Activated naive CD8-positive, alpha-beta T cell treated with anti-CD3 and anti-CD28 coated beads for 36 hours (primary cell): Measurements from ENCODE around the gene ALPI. TPM values are rescaled to one million over a fixed set of nuclear protein-coding genes. Genes with fewer than 3 reads are reported as not detected.

Experiments
- DNase-seq: peaks from one replicate; pipeline ENCODE4 v3.0.0; 2021
- H3K27ac Mint-ChIP-seq: one replicate; pipeline ENCODE4 v1.8.0; 2022; ENCODE audit warnings: mild to moderate bottlenecking, moderate library complexity, mixed read lengths
- H3K27me3 Mint-ChIP-seq: one replicate; pipeline ENCODE4 v1.8.0; 2022; ENCODE audit warnings: mild to moderate bottlenecking, mixed read lengths
- H3K36me3 Mint-ChIP-seq: one replicate; pipeline ENCODE4 v1.8.0; 2021; ENCODE audit warnings: mild to moderate bottlenecking, mixed read lengths
- H3K4me1 Mint-ChIP-seq: one replicate; pipeline ENCODE4 v1.8.0; 2021; ENCODE audit warnings: mixed read lengths
- H3K4me3 Mint-ChIP-seq: one replicate; pipeline ENCODE4 v1.8.0; 2022; ENCODE audit warnings: mild to moderate bottlenecking, moderate library complexity, mixed read lengths
- H3K9me3 Mint-ChIP-seq: one replicate; pipeline ENCODE4 v1.8.0; 2022; ENCODE audit warnings: mixed read lengths
- total RNA-seq, 2 experiments: library from RNA; stranded (reverse); gene quantifications; one replicate each; pipeline ENCODE4 v1.2.3, GENCODE V29; 2021

ALPI gene
- total RNA-seq, 2 experiments from 2014 or later: not detected

DNA sequence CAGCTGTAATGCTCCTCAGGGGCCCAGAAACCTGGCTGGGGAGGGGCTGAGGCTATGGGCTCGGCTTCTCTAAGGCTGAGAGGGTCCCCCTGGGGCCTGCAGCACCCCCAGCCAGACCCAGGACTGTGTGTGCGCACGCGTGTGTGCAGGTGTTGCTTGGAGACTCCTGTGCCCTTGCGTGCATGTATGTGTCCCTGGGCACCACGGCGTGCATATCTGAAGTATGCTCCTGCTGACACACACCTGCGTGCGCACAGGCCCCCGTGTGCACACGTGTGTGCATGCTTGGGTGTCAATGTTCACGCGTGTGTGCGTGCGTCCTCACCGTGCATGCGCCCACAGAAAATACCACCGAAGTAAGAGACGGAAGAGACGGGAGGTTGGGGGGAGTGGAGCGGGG is 46.6 kb downstream of the ALPI start:
- H3K36me3 Mint-ChIP-seq: no peaks in the 10 kb centered on the region
- H3K27me3 Mint-ChIP-seq: peaks cover 49% of the 10 kb centered on the region
- no peak for DNase-seq
- peak overlapping the region; percentile 81 for H3K27ac Mint-ChIP-seq
- H3K4me3 Mint-ChIP-seq: peak overlapping the region; percentile 81
- H3K9me3 Mint-ChIP-seq: no peaks in the 10 kb centered on the region
- peaks cover 7% of the 10 kb centered on the region for H3K4me1 Mint-ChIP-seq

DNA sequence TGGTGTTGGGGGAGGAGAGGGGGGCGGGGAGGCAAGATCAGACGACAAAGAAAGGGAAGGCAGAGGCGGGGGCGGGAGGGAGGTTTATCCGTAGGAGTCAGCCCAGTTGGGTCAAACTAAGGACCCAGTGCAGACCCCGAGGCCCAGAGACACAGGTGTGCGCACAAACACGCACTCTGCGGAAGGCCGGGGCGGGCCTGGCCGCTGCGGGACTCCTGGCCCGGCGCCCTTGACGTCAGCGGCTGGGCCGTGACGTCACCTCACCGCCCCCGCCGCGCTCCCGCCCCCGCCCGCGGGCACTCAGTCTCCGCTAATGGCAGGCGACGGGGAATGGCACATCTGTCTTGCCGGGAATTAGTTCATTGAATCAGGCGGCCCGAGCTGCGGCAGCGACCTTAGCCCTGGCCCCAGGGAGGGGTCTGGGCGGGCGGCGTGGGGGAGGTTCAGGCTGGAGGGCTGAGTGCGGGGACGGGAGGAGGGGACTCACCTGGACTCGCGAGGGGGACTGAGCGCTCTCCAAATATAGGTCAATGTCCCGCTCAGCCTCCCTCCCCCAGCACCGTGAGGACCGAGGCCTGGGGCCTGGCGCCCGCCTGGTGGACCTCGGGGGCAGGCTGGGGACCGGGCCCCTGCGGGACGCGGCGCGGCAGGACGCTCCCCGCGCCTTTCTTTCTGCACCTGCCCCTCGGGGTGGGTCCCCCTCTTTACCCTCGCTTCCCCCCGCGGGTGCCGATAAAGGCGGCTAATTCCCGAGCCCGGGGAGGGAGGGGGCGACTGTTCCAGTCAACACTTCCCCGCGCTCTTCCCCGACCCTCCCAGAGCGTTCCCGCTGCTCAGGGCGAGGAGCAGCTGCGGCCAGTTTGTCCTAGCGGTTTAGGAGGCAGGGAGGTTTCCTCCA is 47.2 kb downstream of the ALPI start:
- peak; percentile 64 for DNase-seq
- H3K36me3 Mint-ChIP-seq: no peaks in the 10 kb centered on the region
- peaks cover 49% of the 10 kb centered on the region for H3K27me3 Mint-ChIP-seq
- peak overlapping the region; percentile 30 for H3K4me3 Mint-ChIP-seq
- peaks cover 7% of the 10 kb centered on the region for H3K4me1 Mint-ChIP-seq
- no peaks in the 10 kb centered on the region for H3K9me3 Mint-ChIP-seq
- H3K27ac Mint-ChIP-seq: no peak overlapping the region

DNA sequence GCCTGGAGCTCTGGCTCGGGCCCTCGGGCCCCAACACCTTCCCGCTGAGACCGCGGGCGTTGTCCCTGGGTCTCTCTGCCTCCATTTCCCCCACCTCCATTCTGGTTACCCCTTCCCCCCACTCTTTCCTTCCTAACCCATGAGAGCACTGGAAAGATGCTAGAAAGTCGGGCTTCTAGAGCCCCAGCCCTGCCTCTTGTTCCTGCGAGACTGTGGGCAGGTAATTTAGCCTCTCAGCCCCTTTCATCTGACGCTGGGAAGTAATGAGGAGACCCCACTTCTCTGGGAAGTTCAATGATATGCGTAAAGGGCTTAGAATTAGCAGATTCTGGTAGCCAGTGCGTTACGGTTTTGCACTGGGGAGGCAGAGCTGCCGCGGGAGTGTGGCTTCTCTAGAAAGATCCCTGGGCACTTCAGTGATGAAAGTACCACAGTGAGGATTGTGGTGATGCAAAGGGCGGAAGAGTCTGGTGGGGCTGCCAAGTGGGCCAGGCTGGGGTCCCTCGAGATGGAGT is 47.9 kb downstream of the ALPI start:
- Mint-ChIP-seq H3K27ac (no peak overlapping the region), H3K4me3 (peak overlapping the region; percentile 22), H3K36me3 (no peaks in the 10 kb centered on the region), H3K27me3 (peaks cover 49% of the 10 kb centered on the region), H3K4me1 (peaks cover 7% of the 10 kb centered on the region), H3K9me3 (no peaks in the 10 kb centered on the region)
- no peak for DNase-seq

DNA sequence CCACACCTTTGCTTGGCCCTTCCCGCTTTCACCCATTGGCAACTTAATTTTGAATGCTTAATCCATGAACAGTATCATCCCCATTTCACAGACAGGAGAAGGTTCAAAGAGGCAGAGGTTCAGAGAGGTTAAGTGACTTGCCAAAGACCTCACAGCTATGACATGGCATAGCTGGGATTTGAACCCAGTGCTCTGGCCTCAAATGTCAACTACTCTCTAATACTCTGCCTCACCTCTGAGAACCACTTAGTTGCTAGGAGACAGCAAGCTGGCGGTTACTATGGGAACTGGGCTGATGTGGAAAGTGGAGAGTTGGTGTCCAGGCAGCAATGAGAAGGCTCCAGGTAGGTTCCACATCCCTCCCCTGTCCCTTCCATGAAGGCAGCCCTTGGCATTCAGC is 48.5 kb downstream of the ALPI start:
- no peak for DNase-seq
- Mint-ChIP-seq H3K27me3 (peaks cover 49% of the 10 kb centered on the region), H3K36me3 (no peaks in the 10 kb centered on the region), H3K4me3 (no peak overlapping the region), H3K27ac (no peak overlapping the region), H3K9me3 (no peaks in the 10 kb centered on the region), H3K4me1 (peaks cover 7% of the 10 kb centered on the region)

DNA sequence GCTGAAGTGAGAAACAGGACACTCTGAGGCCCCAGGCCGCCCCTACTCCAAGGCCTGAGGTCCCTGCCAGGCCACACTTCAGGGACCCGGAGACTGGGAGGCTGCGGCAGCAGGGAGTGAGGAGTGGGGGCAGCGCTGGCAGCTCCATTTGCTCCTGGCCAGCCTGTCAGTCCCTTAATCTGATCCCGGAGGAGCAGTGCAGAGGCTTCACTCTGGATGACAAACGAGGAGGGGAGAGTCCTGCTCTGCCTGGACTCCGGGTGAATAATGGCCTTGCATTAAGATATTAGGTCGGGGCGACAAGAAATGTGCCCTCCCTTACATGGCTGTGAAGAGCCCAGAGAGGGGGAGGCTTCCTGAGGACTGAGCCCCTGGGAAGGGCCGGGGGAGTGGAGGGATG is 49.9 kb downstream of the ALPI start:
- Mint-ChIP-seq H3K4me1 (peaks cover 7% of the 10 kb centered on the region), H3K27ac (no peak overlapping the region), H3K27me3 (peaks cover 41% of the 10 kb centered on the region), H3K36me3 (no peaks in the 10 kb centered on the region), H3K4me3 (no peak overlapping the region), H3K9me3 (no peaks in the 10 kb centered on the region)
- no peak for DNase-seq

DNA sequence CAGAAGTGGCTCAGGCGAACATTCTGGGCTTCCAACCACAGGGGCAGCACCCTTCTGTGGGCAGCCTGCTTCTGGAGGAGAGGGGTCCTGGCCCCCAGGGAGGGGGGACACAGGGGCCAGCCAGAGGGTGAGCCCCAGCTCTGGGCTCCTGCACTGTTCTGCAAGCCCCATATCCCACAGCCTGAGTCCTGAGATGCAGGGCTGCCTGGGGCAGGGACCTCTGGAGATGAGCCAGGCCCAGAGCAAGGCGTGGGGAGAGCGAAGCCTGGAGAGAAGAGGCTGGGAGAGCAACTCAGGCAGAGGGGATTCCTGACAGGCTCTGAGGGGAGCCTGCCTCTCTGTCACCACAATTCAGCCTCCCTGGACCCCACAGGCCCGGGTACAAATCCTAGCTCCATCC is 50.8 kb downstream of the ALPI start:
- peaks cover 7% of the 10 kb centered on the region for H3K4me1 Mint-ChIP-seq
- peaks cover 37% of the 10 kb centered on the region for H3K27me3 Mint-ChIP-seq
- H3K4me3 Mint-ChIP-seq: no peak overlapping the region
- no peak for DNase-seq
- H3K9me3 Mint-ChIP-seq: no peaks in the 10 kb centered on the region
- H3K27ac Mint-ChIP-seq: no peak overlapping the region
- no peaks in the 10 kb centered on the region for H3K36me3 Mint-ChIP-seq

DNA sequence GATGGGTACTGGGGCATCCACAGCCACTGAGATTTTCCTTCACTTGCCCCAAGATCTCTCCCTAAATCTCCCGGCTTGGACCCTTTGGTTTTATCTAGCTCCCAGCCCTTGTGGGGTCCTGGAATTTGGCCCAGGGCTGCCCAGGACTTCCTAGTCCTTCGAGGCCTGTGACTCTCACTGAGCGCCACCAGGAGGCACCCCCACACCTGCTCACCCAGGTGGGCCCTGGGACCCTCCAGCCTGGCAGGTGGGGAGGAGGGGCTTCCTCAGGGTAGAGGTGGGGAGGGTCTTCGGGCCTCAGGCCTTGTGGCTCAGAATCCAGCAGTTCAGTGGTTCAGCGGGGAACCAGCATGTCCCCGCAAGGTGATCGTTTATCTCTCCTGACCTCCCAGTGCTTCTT is 52.3 kb downstream of the ALPI start:
- H3K4me3 Mint-ChIP-seq: no peak overlapping the region
- H3K27ac Mint-ChIP-seq: no peak overlapping the region
- H3K4me1 Mint-ChIP-seq: peaks cover 3% of the 10 kb centered on the region
- DNase-seq: no peak
- no peaks in the 10 kb centered on the region for H3K9me3 Mint-ChIP-seq
- peaks cover 24% of the 10 kb centered on the region for H3K27me3 Mint-ChIP-seq
- no peaks in the 10 kb centered on the region for H3K36me3 Mint-ChIP-seq

Other genes starting within 250 kb of the ALPI start
- gene ALPP, start 77.4 kb upstream of the ALPI start, total RNA-seq: not detected
- gene ALPG, start 49.3 kb upstream of the ALPI start, total RNA-seq: not detected
- gene ECEL1, start 31.7 kb downstream of the ALPI start, total RNA-seq: under 1 TPM; 0.12 to 0.14 TPM
- gene PRSS56, start 64.2 kb downstream of the ALPI start, total RNA-seq: not detected
- gene CHRND, start 70.0 kb downstream of the ALPI start, total RNA-seq: not detected
- gene CHRNG, start 83.5 kb downstream of the ALPI start, total RNA-seq: not detected
- gene TIGD1, start 94.4 kb downstream of the ALPI start, total RNA-seq: 1 to 10 TPM; 6.9 to 7.0 TPM
- 10 to 100 TPM; 70.1 to 71.8 TPM for gene EIF4E2, start 94.5 kb downstream of the ALPI start, total RNA-seq
- gene EFHD1, start 177.5 kb downstream of the ALPI start, total RNA-seq: 1 to 10 TPM in 1 of 2 experiments, under 1 TPM in 1; 0.78 to 1.1 TPM
- 10 to 100 TPM; 45.2 to 45.7 TPM for gene GIGYF2, start 241.2 kb downstream of the ALPI start, total RNA-seq